Activated naive CD8-positive, alpha-beta T cell treated with anti-CD3 and anti-CD28 coated beads, Interleukin-2, amount 50 U/mL, for 24 hours (primary cell): ENCODE data around the gene NGB.

Experiments used
- ATAC-seq: fragments of 150-1000 bp; cut with Tn5 transposase; one replicate; pipeline ENCODE4 v1.10.0; 2021
- DNase-seq: peaks from one replicate; pipeline ENCODE4 v3.0.0; 2021
- H3K27ac Mint-ChIP-seq: one replicate; pipeline ENCODE4 v1.8.0; 2021; ENCODE audit warnings: mild to moderate bottlenecking, mixed read lengths
- H3K27me3 Mint-ChIP-seq: one replicate; pipeline ENCODE4 v1.8.0; 2021; ENCODE audit warnings: mixed read lengths
- H3K36me3 Mint-ChIP-seq: one replicate; pipeline ENCODE4 v1.8.0; 2021; ENCODE audit warnings: low read depth, mixed read lengths
- H3K4me1 Mint-ChIP-seq: one replicate; pipeline ENCODE4 v1.8.0; 2021; ENCODE audit warnings: mixed read lengths
- H3K4me3 Mint-ChIP-seq: one replicate; pipeline ENCODE4 v1.8.0; 2021; ENCODE audit warnings: mild to moderate bottlenecking, moderate library complexity, mixed read lengths
- H3K9me3 Mint-ChIP-seq: one replicate; pipeline ENCODE4 v1.8.0; 2021; ENCODE audit warnings: mixed read lengths

Gene NGB

GRCh38 chr14:77220246-77221017 lies 50.6 kb downstream of the NGB start:
- DNase-seq (no peak), ATAC-seq (no peak)

DNA sequence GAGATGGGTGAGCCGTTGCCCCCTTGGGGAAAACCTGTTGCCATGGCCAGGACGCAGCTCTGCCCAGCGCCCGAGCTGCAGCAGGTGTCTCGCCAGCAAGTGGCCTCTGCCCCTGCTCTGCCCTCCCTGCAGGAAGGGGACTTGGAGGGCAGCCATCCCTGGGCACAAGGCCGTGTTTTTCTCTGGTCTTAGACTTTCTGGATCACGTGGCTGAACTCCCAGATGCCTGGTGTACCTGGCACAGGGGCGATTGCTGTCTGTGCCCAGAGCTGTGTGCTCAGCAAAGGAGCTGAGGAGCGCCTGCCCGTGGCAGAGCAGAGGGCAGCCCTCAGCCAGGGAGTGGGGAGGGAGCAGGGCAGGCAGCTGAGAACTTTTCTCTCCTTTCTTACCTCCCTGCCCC lies 51.4 kb downstream of the NGB start:
- Mint-ChIP-seq H3K4me1 (no peaks in the 10 kb centered on the region), H3K27me3 (peaks cover 17% of the 10 kb centered on the region)

More at GRCh38 chr14:77220246-77221017, 50.6 kb downstream of the NGB start:
- Mint-ChIP-seq H3K9me3 (peaks cover 4% of the 10 kb centered on the region), H3K4me3 (no peak overlapping the region), H3K27ac (no peak overlapping the region), H3K27me3 (peaks cover 13% of the 10 kb centered on the region), H3K36me3 (no peaks in the 10 kb centered on the region), H3K4me1 (no peaks in the 10 kb centered on the region)

DNA sequence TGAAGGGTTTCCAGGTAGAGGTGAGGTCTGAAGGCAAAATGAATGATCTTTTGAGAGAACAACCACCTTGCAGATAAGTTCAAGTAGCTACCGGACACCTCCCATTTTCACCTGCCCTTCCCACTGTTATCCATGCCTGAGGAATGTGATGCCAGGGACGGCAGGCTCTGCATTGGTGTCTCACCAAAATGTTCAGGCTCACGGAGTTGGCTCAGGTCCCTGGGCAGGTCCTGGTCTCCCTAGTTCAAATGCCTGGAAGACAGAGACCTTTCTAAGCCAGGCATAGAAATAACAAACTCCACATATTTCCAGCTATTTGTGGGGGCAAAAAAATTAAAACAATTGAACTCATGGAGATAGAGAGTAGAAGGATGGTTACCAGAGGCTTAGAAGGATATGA lies 53.5 kb downstream of the NGB start:
- Mint-ChIP-seq H3K27me3 (peaks cover 28% of the 10 kb centered on the region), H3K27ac (no peak overlapping the region), H3K9me3 (peaks cover 4% of the 10 kb centered on the region), H3K4me1 (peaks cover 2% of the 10 kb centered on the region), H3K36me3 (no peaks in the 10 kb centered on the region), H3K4me3 (no peak overlapping the region)
- no peak for ATAC-seq
- DNase-seq = no peak

More for the DNA sequence above, 51.4 kb downstream of the NGB start:
- Mint-ChIP-seq H3K36me3 (no peaks in the 10 kb centered on the region), H3K4me3 (no peak overlapping the region), H3K9me3 (peaks cover 4% of the 10 kb centered on the region), H3K27ac (no peak overlapping the region)
- DNase-seq (no peak), ATAC-seq (no peak)
